A549 (cell line): ENCODE measurements around the gene TRAPPC1.

ENCODE experiments used
- CEBPB ChIP-seq, 2 experiments: fragments of >200 bp in 1 of 2; sonication (Bioruptor Twin) in 1 of 2; formaldehyde crosslinking in 1 of 2; IDR thresholded peaks; 2 replicates each; pipeline ENCODE4 v1.6.1; 2012 to 2016
- EP300 ChIP-seq, 2 experiments: fragments of >200 bp; sonication (Bioruptor Twin); formaldehyde crosslinking; IDR thresholded peaks; 2 replicates in 1 of 2; 3 replicates in 1 of 2; pipeline ENCODE4 v1.6.1; 2016 to 2017
- ESRRA ChIP-seq: fragments of 150-350 bp; IDR thresholded peaks from 2 replicates; pipeline ENCODE4 v1.6.1; 2014; ENCODE audit warnings: mild to moderate bottlenecking, low read length, borderline replicate concordance
- MAFK ChIP-seq: fragments of 450-650 bp; IDR thresholded peaks from 2 replicates; pipeline ENCODE4 v1.6.1; 2014; ENCODE audit not compliant: partially characterized antibody
- POLR2A ChIP-seq: IDR thresholded peaks from 2 replicates; pipeline ENCODE4 v1.6.1; 2012; ENCODE audit warnings: mild to moderate bottlenecking, low read length
- RFX5 ChIP-seq: fragments of 450-650 bp; IDR thresholded peaks from 2 replicates; pipeline ENCODE4 v1.7.1; 2014; ENCODE audit warnings: antibody characterized with exemption, mild to moderate bottlenecking, moderate library complexity
- TF ChIP-seq, protein P1 (sequence below): fragments of 250-450 bp; sonication (Bioruptor Pico); IDR thresholded peaks from 2 replicates; pipeline ENCODE4 v1.5.0; 2021; ENCODE audit warnings: mild to moderate bottlenecking, moderate library complexity, borderline replicate concordance
- TF ChIP-seq, protein P2 (sequence below): fragments of >200 bp; sonication (Bioruptor Twin); formaldehyde crosslinking; IDR thresholded peaks from 3 replicates; pipeline ENCODE4 v1.5.1; 2016

DNA sequence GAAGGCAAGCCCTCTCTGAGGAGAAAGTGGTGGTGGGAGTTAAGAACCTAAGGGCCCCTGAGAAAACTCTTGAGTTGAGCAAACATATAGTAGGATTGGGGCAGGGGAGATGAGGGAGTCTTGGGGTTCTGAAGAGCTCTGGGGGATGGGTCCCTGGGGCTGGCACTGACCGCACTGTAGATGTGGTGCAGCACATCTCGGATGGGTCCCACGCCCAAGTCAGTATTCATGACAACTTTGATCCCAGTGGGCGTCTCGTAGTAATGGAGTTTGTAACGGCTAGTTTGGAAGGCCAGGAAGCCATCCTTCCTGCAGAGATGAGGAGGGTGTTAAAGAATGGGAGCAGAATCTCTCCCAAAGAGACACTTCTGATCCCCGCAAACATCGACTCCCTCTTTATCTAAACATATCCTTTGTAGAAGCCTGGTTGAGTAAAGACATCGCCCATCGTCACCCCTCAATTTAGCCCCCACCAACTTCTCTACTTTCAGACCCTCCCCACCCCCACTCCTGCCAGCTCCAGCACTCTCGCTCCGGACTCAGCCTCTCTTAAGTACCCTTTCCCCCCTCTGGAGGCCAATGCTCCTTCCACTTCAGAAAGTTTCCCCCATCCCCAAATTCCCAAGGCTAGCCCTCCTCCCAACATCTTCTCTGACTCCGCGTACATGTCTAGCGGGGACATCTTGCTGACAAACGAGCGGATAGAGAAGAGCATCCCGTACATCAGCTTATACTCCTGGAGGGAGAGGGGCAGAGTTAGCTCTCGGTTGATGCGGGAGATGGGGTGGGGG is 710 bp downstream of the TRAPPC1 start:
- TF ChIP-seq POLR2A (no peak), RFX5 (no peak), ESRRA (no peak), CEBPB (IDR thresholded peaks at IDR 0.05) (no peak), EP300 (IDR thresholded peaks at IDR 0.05) (no peak), MAFK (no peak)
- TF ChIP-seq, protein P1, sequence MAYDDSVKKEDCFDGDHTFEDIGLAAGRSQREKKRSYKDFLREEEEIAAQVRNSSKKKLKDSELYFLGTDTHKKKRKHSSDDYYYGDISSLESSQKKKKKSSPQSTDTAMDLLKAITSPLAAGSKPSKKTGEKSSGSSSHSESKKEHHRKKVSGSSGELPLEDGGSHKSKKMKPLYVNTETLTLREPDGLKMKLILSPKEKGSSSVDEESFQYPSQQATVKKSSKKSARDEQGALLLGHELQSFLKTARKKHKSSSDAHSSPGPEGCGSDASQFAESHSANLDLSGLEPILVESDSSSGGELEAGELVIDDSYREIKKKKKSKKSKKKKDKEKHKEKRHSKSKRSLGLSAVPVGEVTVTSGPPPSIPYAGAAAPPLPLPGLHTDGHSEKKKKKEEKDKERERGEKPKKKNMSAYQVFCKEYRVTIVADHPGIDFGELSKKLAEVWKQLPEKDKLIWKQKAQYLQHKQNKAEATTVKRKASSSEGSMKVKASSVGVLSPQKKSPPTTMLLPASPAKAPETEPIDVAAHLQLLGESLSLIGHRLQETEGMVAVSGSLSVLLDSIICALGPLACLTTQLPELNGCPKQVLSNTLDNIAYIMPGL (CRISPR knock-in tag) = no peak
- TF ChIP-seq, protein P2, sequence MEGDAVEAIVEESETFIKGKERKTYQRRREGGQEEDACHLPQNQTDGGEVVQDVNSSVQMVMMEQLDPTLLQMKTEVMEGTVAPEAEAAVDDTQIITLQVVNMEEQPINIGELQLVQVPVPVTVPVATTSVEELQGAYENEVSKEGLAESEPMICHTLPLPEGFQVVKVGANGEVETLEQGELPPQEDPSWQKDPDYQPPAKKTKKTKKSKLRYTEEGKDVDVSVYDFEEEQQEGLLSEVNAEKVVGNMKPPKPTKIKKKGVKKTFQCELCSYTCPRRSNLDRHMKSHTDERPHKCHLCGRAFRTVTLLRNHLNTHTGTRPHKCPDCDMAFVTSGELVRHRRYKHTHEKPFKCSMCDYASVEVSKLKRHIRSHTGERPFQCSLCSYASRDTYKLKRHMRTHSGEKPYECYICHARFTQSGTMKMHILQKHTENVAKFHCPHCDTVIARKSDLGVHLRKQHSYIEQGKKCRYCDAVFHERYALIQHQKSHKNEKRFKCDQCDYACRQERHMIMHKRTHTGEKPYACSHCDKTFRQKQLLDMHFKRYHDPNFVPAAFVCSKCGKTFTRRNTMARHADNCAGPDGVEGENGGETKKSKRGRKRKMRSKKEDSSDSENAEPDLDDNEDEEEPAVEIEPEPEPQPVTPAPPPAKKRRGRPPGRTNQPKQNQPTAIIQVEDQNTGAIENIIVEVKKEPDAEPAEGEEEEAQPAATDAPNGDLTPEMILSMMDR = no peak
